Heart left ventricle (tissue), 13 donors: ENCODE measurements around the gene RNF2.

Source experiments
- POLR2A ChIP-seq, 2 donors: fragments of 450-650 bp; IDR thresholded peaks; one replicate each; pipeline ENCODE4 v1.6.1; 2017; ENCODE audit warnings: antibody characterized with exemption in 2 of 2, mild to moderate bottlenecking in 2 of 2, moderate library complexity in 2 of 2
- TF ChIP-seq, protein P1 (sequence below), 12 donors: fragments of 200-600 bp; sonication (generic) in 4 of 12; IDR thresholded peaks; one replicate each; pipeline versions ENCODE4 v1.5.0 to v1.8.0; 2018 to 2022; ENCODE audit warnings: antibody characterized with exemption in 12 of 12, mild to moderate bottlenecking in 5 of 12
- donor health status: ischemic (EF 13 %, LVEDD 7.1; RV severe dilation, severe dysfunction).
- donor health status: DM: no; HTN: yes; CAD: no.
- donor health status: DM: no; HTN: no; CAD: no.
- donor health status: ischemic (EF 25% LVEDD 6.9; RV normal size, moderate dysfunction).
- donor health status: ischemic (EF 25% LVEDD 5.7; RV mildly dilated, moderate dysfunction).
- donor health status: ischemic (EF 35%, LVEDD 5.7; RV mildly dilated, moderate dysfunction).
- donor health status: nonischemic (EF 11% LVEDD 7.7; RV severe dilation, severe dysfunction).
- donor health status: DM: yes; HTN: yes; CAD: no.
- donor health status: PGD.
- donor health status: ischemic (EF 29% LVEDD 5.4; RV normal size, mild dysfunction).
- donor health status: nonischemic (EF 23%, LVEDD 6.1; RV moderate dilation, normal function).

DNA sequence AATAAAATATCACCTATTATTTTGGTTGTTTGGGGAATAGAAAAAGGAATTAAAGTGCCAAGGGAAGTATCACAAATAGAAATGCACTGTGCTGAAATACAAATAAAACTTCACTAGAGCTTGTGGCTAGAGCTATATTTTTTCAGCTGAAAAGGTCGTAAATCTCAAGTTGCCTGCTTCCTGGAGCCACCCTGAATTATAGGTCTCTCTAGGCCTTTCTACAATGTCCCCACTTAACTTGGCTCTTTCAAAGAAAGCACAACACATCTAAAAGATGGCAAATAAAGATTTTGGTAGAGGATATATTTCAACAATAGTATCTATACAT lies 5.0 kb upstream of the RNF2 start:
- TF ChIP-seq, protein P1, sequence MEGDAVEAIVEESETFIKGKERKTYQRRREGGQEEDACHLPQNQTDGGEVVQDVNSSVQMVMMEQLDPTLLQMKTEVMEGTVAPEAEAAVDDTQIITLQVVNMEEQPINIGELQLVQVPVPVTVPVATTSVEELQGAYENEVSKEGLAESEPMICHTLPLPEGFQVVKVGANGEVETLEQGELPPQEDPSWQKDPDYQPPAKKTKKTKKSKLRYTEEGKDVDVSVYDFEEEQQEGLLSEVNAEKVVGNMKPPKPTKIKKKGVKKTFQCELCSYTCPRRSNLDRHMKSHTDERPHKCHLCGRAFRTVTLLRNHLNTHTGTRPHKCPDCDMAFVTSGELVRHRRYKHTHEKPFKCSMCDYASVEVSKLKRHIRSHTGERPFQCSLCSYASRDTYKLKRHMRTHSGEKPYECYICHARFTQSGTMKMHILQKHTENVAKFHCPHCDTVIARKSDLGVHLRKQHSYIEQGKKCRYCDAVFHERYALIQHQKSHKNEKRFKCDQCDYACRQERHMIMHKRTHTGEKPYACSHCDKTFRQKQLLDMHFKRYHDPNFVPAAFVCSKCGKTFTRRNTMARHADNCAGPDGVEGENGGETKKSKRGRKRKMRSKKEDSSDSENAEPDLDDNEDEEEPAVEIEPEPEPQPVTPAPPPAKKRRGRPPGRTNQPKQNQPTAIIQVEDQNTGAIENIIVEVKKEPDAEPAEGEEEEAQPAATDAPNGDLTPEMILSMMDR (IDR thresholded peaks at IDR 0.05) = no peak
- TF ChIP-seq POLR2A (IDR thresholded peaks at IDR 0.05) = no peak
